Right hindlimb (tissue), 1 donor: ENCODE measurements around the gene PUS3.
"Not testable (repeated sequence)": the region's sequence is repeated elsewhere in the genome, so short reads cannot be mapped to it uniquely, and the experiment has no call there.

Source experiments
- DNase-seq: peaks from one replicate; pipeline ENCODE4 v3.0.0-alpha.2; 2018

PUS3 gene

GRCh38 chr11:125918140-125918840 lies 15.3 kb upstream of the PUS3 start:
- no peak for DNase-seq

- DNase-seq, result no peak
These were observed 13.8 kb upstream of the PUS3 start for GRCh38 chr11:125916683-125917347.

GRCh38 chr11:125914601-125915000 lies 11.6 kb upstream of the PUS3 start:
- DNase-seq, result not testable (repeated sequence)

GRCh38 chr11:125910226-125910849 lies 7.3 kb upstream of the PUS3 start:
- no peak for DNase-seq

- DNase-seq, result no peak
These were observed 1.7 kb upstream of the PUS3 start for GRCh38 chr11:125904678-125905077.

GRCh38 chr11:125903711-125904659 lies 979 bp upstream of the PUS3 start, which contains the start of gene DDX25:
Gene DDX25, plus strand, starts transcription at chr11:125904508. Its CDS starts 10 bp downstream, at chr11:125904518.
- peak; percentile 51 for DNase-seq

GRCh38 chr11:125902277-125902926 lies 604 bp downstream of the PUS3 start:
- no peak for DNase-seq

GRCh38 chr11:125901872-125902271 lies 1.1 kb downstream of the PUS3 start:
- no peak for DNase-seq

- DNase-seq, result no peak
These were observed 10.0 kb downstream of the PUS3 start for GRCh38 chr11:125892994-125893393.

- DNase-seq, result no peak
These were observed 10.9 kb downstream of the PUS3 start for GRCh38 chr11:125892071-125892470.

GRCh38 chr11:125890447-125891100 lies 12.4 kb downstream of the PUS3 start:
- DNase-seq, result no peak

GRCh38 chr11:125887373-125888324 lies 15.4 kb downstream of the PUS3 start, which contains the start of gene HYLS1:
Gene HYLS1, plus strand, starts transcription at chr11:125887668. Its CDS starts 11,701 bp downstream, at chr11:125899369.
- peak; percentile 96 for DNase-seq

- no peak for DNase-seq
These were observed 16.0 kb downstream of the PUS3 start for GRCh38 chr11:125886997-125887372.

- no peak for DNase-seq
These were observed 19.6 kb downstream of the PUS3 start for GRCh38 chr11:125883375-125883774.

GRCh38 chr11:125881291-125881690 lies 21.7 kb downstream of the PUS3 start:
- DNase-seq, result no peak

GRCh38 chr11:125874556-125875124 lies 28.4 kb downstream of the PUS3 start:
- peak; percentile 55 for DNase-seq

GRCh38 chr11:125873881-125874555 lies 29.0 kb downstream of the PUS3 start:
- DNase-seq, result no peak

GRCh38 chr11:125872138-125872491 lies 30.9 kb downstream of the PUS3 start:
- DNase-seq, result no peak

GRCh38 chr11:125871391-125872137 lies 31.4 kb downstream of the PUS3 start:
- no peak for DNase-seq
